HG02840 (cell line): ENCODE measurements around the gene NAB1.
A peak's percentile ranks its signal among the peaks of the same experiment; 100 is the strongest.

Source experiments
- ATAC-seq: cut with Tn5 transposase; IDR thresholded peaks from one replicate; pipeline ENCODE4 v1.9.1; 2021; ENCODE audit warnings: mild to moderate bottlenecking, moderate library complexity, moderate number of reproducible peaks; ENCODE audit not compliant: unreplicated experiment, low FRiP score

Gene NAB1

DNA sequence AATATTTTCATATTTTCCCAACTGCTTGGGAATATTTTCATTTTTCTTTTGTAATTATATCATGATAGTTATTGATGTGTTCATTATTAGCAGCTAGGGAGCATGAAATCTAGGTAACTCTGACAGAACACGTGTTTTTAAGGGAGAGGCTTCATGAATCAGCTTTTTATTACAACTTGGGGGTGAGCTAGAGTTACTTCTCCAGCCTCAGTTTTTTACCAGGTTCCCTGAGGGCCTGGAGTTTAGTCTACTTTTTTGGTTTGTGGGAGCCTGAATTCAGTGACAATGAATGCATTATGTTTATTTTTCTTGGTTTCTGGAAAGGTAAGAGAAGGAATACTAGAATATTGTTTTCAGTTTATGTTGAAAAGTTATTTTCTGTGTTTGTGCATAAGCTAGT, 18.0 kb downstream of the NAB1 start:
- ATAC-seq = no peak

DNA sequence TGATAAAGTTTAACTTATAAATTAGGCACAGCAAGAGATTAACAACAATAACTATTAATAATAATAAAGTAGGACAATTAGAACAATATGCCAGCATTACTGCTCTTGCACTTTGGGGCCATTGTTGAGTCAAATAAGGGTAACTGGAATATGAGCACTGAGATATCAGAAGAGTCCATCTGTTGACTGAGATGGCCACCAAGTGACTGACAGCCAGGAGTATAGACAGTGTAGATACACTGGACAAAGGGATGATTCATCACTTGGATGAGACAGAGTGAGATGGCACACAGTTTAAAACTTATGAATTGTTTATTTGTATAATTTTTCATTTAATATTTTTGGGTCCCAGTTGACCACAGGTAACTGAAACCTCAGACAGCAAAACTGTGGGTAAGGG, 20.0 kb downstream of the NAB1 start:
- no peak for ATAC-seq

DNA sequence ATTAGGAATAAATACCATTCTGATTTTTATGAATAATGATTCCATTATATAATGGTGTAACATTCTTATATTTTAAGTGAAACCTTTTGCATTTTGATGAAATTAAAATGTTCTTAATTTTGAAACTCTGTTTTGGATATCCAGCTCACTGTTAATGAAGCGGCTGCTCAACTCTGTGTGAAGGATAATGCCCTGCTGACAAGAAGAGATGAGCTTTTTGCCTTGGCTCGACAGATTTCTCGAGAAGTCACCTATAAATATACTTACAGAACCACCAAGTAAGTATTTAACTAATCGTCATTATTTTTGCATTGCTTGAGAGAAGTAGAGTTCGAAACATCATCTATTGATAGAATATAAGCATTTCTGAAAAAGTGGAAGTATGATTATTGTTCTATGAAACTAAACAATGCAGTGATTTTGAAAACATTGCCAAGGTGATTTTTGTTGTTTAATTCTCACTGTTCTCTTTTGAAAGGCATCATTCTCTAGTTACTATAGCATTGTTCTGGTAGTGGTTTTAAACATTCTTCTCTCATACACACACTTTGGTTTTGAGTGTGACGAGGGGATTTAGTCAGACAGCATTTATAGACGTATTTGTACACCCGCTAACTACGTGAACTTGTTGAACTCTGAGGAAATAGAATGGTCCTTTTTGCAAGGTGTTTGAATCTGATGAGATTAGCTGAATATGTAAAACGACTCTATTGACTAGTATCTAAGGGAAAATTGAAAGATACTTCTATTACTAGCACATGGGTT, 21.5 kb downstream of the NAB1 start:
- ATAC-seq = no peak

DNA sequence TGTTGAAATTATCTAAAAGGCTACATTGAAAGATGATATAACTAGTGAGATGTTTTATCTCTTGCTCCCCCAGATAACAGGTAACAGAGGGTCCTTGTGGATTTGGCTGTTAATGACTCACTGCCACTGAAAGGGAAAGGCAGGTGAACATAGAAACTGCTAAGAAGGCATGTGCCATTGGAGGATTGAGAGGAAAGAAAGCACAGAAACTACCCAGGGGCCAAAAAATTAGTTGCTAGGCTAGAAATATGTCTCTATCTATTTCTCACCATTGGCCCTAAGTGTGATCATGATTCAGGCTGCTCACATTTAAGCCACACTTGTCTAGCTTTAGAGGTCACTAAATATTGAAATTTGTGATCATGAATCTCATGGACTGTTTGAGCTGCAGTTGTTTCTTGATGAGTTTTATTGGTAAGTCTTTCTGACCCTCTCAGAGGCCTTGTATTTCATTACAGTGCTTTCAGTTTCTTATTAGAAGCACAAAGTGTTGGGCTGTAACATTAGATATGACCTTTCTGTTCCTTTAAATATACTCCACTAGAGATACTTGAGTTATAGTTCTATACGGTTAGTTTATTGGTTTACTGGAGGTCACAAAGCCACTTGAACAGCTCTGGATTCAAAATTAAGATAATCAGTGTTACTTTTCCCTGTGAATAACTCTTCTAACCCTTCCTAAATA, 26.2 kb downstream of the NAB1 start:
- peak; percentile 39 for ATAC-seq

DNA sequence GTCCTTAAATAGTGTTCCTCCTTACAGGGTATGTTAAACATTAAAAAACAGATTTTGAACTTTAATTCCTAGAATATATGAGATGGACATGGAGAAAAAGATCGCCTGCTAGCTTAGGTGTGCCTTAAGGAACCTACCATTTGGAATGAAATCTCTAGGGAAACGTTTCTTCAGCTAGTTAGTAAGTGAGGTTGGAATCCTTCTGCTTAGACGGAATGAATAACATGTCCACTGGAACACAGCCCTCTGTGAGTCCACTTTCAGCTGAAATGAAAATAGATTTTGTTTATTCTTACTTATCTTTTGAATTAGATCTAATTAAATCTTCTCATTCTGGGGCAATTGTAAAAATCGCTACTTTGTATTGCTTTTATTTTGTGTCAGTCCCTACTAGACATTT, 28.4 kb downstream of the NAB1 start:
- no peak for ATAC-seq

DNA sequence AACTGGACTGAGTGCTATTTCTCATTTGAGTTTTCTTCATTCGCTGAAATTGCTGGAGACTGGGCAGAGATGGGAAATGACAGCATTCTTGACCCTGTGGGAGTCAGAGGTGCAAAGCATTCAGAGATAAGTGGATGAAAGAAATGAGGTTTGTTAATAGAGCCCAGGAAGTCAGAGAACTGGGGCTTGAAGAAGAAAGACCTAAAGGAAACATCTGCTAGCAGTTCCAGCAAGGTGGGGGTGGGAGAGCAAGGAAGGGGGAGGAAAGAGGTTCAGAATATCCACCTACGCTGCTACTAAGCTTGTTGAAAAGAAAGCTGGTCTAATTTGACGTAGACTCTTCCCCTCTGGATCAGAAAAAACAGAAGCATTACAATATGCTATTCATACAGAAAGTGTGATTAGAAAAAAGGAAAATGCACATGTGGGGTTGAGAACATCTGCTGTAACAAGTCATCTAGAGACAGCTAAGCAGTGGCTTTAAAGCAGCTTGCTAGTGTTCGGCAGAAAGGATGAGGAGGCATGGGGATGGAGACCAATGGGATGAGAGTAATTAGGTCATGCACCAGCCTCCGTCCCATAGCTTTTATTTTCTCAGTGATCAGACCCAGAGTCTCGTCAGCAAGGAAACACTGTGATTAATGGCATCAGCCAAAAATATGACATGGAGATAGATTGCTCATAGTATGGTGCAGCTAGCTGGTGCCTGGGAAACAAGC, 29.7 kb downstream of the NAB1 start:
- ATAC-seq = peak; percentile 70

DNA sequence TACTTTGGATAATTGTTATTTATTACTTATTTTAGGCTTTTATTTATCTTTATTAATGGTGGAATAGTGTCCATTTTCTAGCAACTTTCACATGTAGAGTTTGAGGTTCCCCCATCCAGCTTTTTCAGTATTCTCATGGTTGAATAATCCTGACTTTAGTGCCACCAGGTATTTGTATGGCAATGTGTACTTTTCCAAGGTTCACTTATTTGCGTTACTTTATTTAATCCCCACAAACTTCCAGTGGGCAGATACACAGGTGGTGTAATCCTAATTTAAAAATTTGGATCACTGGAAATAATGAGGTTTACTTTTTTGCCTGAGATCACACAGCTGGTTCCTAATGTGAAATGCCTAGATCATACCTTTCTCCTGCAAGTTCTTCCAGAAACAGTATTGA, 30.5 kb downstream of the NAB1 start:
- no peak for ATAC-seq

DNA sequence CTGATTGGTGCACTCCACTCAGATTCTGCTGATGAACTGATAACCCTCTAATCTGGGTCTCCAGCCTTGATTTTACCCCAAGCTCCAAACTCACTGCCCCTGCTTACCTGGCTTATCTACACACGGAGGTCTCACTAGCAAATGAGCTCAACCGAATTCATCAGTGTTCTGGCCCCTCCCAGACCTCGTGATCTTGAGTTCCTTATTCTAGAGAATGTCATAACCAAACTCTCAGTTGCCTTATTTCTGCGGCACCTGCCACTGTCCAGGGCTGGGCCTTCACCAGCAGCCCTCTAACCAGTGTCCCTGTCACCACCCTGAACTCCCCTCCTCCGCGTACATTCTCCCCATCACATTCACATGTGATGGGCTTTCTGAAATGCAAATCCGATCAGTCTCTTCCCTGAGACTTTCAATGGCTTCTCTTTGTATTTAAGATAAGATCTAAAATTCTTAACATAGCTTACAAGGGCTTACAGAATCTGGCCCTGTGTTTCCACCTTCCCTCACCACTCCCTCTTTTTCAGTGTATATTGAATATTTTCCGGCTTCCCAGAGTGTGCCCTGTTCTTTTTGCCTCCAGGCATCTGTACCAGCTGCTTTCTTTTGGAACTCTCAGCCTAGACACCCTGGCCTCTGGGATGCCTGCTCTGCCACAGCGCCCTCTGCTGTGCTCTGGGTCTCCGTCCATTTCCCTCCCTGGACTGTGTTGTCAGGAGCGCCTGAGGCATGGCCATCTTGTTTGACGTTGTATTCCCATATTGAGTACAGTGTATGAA, 31.1 kb downstream of the NAB1 start:
- peak; percentile 52 for ATAC-seq

DNA sequence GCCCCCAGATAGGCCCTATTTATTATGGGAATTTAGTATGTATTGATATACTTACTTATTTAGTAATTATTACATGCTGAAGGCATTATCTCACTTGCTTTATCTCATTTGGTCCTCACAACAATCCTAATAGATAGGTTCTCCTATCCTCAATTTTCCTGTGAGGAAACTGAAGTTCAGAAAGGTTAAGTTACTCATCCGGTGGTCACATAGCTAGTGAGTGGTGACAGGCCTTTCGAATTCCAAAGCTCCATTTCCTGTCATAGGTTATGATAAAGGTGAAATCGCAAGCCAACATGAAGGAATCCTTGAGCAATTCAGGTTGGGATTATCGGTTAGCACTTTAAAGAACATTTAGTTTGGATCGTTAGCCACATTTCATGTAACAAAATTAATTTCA, 33.3 kb downstream of the NAB1 start:
- ATAC-seq = no peak

DNA sequence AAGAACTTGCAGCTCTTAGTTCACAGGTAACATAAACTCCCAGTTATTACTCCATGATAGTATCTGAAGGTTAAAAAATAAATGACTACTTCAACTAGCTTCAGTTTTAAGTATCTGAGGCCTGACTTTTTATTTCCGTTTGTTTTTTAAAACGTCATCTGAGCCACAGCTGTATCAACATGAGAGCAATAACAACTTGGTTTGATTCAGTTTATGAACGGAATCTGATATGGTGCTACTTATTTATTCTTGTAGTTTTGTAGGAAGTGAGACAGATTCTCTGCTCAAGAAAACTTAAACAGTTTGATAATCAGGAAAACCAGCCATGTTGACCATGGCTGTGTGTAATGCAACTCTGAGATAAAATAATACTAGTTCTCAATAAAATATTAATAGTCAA, 34.9 kb downstream of the NAB1 start:
- ATAC-seq = no peak

DNA sequence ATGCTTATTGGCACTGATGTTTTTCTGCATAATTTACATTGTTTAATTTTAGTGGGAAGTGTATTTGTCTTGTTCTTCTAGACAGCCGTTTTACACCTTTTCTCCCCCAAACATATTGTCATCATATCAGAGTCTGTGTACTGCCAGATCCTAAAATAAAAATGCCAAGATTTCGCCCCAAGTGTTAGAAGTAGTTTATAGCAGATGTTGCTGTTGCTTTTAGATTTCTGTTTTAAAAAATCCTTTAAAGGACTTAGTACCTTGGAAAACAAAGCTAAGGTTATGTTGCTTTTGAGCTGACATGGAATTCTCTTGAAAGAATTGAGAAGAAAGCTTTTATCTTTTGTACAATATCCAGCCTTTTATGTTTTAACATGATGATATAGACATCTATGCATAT, 36.0 kb downstream of the NAB1 start:
- ATAC-seq = no peak

DNA sequence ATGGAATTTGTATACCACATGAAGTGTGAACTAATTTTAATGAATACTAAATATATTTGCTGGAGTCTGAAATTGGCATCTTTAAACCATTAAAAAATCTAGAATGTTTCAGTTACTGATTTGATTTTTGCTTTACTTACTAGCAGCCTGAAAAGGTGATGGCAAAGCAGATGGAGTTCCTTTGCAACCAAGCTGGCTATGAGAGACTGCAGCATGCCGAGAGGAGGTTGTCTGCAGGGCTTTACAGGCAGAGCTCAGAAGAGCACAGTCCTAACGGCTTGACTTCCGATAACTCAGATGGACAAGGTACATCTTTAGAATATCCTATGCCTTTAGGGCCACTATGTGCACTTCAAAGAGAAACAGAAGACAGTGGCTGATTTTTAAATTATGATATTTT, 36.5 kb downstream of the NAB1 start:
- no peak for ATAC-seq

DNA sequence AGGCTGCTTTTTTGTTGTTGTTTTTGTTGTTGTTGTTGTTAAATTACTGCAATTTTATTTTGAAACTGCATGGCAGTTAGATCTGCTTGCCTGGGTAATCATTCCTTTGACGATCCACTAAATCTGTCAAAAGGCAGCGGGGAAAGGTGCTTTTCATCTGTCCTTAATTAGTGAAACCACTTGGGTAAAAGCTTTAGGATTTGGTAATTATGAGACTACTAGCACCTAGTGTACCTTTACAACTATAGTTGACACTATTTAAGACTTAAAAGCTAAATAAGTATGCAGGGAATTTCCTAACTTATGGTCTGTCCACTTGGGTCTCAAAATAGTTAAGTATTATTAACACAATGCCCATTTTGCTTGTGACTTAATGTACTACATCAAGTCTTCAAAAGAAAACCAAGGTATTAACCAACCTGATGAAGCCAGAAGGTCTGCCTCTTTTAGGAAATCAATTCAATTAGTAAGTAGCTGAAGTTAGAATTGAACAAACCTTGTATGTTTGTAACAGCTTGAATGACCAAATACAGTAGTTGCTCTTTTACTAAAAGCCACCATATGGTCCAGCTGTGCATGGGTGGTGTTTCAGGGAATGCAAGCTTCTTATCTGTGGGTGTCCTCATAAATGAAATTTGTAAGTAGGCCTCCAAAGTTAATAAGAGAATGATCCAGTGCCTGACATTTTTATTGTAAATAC, 44.8 kb downstream of the NAB1 start:
- peak; percentile 78 for ATAC-seq

DNA sequence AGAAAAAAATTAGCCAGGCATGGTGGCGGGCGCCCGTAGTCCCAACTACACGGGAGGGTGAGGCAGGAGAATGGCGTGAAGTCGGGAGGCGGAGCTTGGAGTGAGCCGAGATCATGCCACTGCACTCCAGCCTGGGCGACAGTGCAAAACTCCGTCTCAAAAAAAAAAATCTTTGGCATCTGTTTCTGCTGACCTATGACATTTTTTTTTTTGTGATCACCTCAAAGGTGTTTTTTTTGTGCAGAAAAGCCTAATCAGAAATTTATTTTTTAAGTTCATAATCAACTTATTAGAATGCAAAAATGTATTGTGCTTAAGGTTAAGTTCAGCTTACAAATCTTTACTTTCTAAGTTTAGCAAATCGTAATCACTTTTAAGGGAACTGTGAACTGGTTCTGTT, 45.6 kb downstream of the NAB1 start:
- ATAC-seq = no peak

DNA sequence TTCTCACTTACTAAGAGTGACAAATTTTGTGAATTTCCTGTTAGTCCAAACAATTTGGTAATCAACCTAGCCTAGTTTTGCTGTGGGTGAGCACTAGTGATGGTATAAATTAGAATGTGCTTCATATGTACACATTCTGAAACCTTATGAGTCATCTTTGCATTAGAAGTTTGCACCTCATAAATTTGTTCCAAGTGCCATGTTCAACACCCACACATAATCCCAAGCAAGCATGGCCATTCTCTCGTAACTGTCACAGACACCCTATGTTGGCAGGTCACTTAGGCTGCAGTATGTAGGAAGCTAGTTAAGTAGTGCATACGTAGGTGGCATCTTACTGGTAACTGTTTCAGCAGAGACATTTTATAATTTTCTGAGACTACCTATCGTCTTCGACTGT, 46.9 kb downstream of the NAB1 start:
- ATAC-seq = no peak

DNA sequence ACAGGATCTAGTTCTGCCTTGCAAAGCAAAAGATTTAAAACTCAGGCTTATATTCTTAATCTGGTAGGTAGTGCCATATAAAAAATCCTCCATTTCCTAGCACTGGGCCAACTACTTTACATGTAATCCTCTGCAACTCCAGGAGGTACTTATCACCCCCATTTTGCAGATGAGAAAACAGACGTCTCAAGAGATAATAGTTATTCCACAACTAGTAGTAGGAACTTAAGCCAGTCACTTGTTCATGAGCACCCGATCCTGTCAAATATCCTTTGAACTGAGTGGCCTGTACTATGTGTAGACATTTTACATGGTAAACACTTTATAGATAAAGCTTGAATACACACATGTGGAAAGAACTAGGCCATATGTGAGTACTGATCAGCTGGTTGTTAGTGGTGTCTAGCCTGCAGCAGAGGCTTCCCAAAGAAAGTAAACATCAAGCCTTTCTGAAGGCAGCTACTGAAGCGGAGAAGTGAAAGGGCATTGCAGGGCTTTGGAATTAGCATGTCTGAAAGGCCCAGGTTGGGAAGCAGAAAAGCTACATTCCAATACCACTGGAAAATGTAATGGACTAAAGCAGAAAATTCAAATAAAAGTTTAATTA, 48.0 kb downstream of the NAB1 start:
- ATAC-seq = no peak

DNA sequence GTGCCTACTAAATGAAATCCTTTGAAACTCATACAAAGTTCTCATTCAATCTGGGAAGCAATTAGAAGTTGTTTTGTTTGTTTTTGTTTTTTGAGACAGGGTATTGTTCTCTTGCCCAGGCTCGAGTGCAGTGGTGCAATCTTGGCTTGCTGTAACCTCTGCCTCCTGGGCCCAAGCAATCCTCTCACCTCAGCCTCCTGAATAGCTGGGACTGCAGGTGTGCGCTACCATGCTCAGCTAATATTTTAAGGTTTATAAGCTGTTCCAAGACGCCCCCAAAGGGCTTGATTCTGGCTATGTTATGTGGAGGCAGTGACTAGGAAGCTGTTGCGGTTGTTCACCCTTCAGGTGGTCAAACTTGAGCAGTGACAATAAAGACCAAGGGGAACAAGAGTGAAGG, 48.5 kb downstream of the NAB1 start:
- no peak for ATAC-seq

DNA sequence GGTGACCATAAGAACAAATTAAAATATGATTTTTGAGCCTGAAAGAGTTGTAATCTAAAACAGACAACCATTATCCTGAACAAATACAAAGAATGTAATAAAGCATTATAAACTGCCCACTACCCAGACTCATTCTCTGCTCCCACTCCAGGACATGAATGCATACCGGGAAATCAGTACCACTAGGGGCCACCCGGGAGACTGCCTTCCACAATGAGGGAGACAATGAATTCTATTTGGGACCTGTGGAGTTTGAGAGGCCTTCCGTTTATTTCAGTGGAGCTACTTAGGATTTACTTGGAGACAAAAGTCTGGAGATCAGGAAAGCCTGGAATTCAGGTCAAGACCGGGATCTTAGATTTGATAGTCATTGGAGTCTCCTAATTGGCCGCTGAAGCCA, 50.0 kb downstream of the NAB1 start:
- no peak for ATAC-seq

DNA sequence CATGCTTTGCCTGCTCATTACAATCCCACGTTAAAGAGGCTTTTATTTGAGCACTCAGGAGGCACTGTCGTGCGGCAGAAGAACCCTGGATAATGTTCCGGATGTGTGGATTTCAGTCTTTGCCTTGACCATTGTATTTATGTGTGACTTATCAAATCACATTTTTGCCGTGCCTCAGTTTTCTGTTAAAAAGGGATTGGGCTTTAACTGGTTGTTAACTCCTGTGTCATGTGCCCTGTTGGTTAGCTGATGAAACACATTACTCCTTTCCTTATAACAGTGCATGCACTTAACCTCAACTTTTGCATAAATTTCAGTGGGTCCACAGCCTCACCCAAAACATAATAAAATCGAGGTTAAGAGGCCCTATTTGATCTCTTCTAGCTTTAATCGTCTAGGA, 52.7 kb downstream of the NAB1 start:
- no peak for ATAC-seq

DNA sequence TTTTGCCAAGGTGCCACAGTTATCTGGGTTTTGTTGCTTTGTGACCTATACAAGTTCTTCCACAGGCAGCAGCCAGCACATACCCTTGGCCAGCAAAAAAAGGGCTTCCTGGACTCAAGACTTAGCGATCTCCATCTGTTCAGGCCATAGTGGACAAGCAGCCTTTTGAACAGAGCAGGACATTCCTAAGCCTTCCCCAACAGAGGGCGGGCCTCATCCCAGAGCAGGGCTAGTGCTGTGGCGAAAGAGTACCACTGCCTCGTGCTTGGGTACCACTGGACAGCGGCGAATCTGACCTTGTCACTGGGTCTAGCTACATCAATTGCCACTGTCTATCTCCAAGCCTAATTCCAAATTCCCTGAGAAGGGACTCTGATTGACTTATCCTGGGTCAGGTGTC, 56.4 kb downstream of the NAB1 start:
- ATAC-seq = no peak
